Fibroblast of the aortic adventitia (primary cell): ENCODE data around the gene ATP2C2. TPM values are rescaled to one million over a fixed set of nuclear protein-coding genes. Genes with fewer than 3 reads are reported as not detected.

ENCODE experiments used
- DNase-seq: peaks from one replicate; pipeline ENCODE4 v3.0.0-alpha.2; 2010; ENCODE audit warnings: low read depth
- H3K4me3 ChIP-seq: 2 replicates; pipeline ENCODE4 v1.5.1; 2011; ENCODE audit warnings: low read depth, mild to moderate bottlenecking, control low read depth, low read length, moderate library complexity
- total RNA-seq: library from RNA; depleted of rRNA; stranded (reverse); fragments of >200 nt; gene quantifications from 2 replicates; pipeline ENCODE4 v1.2.3, GENCODE V29; 2012; ENCODE audit warnings: low replicate concordance
- TF ChIP-seq, protein P1 (sequence below): IDR thresholded peaks from 2 replicates; pipeline ENCODE4 v1.5.1; 2011; ENCODE audit warnings: mild to moderate bottlenecking, low read length, control low read depth, inconsistent platforms; ENCODE audit not compliant: insufficient read depth

Gene ATP2C2
- total RNA-seq, 1 donor: not detected

DNA sequence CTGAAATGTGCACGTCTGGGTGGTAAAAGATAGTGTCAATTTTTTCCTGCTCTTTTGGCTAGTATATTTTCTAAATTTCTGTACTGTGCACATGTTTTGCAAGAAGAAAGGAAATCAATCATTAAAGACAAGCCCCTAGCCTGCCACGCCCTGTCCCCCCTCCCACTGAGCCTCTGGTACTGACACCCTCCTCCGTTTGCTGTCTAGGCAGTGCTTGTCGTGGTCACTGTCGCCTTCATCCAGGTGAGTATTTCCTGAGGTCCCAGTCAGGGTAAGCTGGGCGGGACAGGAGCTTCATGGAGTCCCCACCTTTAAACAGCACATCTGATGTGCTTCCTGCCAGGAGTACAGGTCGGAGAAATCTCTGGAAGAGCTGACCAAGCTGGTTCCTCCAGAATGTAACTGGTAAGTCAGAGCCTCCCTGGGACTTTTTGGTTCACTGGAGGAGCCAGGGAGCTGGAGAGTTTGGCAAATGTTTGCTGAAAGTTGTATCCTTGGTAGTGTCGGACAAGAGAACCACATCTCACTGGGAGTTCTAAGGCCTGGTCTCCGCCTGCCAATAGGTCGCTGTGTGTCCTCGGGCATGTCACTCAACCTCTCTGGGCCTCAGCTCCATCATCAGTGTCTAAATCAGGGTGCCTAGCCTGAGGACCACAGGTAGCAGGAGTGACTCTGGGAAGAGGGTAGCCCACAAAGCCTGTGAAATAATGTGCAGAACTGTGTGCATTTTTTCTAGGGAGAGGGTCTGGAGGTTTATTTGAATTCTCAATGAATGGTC, 42.2 kb downstream of the ATP2C2 start:
- H3K4me3 ChIP-seq: no peak overlapping the region
- TF ChIP-seq, protein P1, sequence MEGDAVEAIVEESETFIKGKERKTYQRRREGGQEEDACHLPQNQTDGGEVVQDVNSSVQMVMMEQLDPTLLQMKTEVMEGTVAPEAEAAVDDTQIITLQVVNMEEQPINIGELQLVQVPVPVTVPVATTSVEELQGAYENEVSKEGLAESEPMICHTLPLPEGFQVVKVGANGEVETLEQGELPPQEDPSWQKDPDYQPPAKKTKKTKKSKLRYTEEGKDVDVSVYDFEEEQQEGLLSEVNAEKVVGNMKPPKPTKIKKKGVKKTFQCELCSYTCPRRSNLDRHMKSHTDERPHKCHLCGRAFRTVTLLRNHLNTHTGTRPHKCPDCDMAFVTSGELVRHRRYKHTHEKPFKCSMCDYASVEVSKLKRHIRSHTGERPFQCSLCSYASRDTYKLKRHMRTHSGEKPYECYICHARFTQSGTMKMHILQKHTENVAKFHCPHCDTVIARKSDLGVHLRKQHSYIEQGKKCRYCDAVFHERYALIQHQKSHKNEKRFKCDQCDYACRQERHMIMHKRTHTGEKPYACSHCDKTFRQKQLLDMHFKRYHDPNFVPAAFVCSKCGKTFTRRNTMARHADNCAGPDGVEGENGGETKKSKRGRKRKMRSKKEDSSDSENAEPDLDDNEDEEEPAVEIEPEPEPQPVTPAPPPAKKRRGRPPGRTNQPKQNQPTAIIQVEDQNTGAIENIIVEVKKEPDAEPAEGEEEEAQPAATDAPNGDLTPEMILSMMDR: no peak
- no peak for DNase-seq

DNA sequence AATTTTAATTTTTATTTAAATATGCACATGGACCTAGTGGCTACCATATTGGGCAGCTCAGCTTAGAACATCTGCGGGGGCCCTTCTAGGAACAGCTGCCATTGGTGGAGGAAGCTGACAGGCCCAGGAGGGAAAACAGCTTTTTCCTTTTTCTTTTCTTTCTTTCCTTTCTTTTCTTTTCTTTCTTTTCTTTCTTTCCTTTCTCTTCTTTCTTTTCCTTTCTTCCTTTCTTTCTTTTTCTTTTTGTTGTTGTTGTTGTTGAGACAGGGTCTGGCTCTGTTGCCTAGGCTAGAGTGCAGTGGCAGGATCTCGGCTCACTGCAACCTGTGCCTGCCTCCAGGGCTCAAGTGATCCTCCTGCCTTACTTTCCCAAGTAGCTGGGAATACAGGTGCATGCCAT, 43.4 kb downstream of the ATP2C2 start:
- no peak for DNase-seq
- TF ChIP-seq, protein P1: no peak
- H3K4me3 ChIP-seq: no peak overlapping the region

DNA sequence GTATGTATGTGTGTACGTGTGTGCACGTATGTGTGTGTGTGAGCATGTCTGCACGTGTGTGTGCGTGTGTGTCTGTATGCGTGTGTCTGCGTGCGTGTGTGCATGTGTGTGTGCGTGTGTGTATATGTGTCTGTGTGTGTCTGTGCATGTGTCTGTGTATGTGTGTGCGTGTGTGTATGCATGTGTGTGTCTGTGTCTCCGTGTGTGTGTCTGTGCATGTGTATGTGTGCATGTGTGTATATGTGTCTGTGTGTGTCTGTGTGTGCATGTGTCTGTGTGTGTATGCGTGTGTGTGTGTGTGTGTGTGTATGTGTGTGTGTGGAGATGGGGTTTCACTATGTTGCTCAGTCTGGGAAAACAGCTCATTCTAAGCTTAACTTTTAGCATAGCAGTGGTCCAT, 43.9 kb downstream of the ATP2C2 start:
- DNase-seq: no peak
- TF ChIP-seq, protein P1: no peak
- no peak overlapping the region for H3K4me3 ChIP-seq

DNA sequence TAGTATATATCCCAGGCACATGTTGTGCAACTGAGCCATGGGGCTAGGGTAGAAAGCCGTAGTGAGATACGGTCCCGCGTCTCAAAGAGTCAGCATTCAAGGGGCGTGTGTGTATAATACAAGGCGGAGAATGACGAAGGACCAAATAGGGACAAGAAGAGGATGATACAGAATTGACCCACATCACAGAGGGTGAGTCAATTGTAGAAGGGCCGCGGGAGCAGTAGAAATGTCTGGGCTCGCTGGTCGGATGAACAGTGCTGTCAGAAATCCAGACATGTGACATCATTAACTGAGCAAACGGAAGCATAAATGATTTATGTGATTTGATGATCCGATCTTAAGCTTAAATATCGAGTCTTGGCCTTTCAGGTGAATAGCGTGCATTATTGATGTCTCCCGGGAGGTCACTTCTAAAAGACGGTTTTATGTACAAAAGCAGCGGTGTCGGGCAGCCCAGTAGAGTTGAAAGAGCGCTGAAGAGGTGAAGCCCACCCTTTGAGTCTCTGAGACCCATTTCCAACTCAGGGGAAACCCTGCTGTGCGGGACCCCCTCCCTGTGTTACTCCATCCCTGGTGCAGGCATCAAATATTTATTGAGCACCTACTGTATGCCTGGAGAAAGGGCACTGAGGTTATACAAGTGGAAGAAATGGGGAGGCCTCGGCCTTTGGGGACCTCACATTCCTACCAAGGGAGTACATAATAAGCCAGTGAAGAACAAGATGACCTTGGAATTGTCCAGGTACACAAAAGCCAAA, 45.1 kb downstream of the ATP2C2 start:
- no peak for DNase-seq
- TF ChIP-seq, protein P1: no peak
- H3K4me3 ChIP-seq: no peak overlapping the region

DNA sequence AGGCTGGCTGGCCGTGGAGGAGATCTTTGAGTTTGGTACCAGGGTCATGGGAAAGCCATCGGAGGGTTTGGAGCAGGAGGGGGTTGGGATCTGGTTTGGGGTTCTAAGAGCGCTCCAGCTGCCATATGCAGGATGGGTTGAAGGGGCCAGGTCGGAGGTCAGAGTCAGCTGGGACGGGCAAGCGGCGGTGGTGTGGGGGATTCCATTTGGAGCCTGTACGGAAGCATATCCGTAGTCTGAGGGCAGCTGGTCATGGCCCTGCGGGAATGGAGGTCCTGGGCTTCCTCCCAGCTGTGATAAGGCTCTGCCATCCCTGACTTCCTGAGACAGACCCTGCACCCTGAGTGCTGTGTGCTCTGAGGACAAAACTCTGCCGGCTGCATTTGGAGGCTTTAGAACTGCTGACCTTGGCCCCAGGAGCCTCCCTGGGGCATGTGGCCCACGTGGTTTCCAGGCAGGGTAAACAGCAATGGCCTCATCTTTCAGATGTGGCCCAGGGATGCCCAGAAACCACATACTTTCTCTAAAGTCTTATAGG, 46.5 kb downstream of the ATP2C2 start:
- TF ChIP-seq, protein P1: no peak
- no peak overlapping the region for H3K4me3 ChIP-seq
- no peak for DNase-seq

DNA sequence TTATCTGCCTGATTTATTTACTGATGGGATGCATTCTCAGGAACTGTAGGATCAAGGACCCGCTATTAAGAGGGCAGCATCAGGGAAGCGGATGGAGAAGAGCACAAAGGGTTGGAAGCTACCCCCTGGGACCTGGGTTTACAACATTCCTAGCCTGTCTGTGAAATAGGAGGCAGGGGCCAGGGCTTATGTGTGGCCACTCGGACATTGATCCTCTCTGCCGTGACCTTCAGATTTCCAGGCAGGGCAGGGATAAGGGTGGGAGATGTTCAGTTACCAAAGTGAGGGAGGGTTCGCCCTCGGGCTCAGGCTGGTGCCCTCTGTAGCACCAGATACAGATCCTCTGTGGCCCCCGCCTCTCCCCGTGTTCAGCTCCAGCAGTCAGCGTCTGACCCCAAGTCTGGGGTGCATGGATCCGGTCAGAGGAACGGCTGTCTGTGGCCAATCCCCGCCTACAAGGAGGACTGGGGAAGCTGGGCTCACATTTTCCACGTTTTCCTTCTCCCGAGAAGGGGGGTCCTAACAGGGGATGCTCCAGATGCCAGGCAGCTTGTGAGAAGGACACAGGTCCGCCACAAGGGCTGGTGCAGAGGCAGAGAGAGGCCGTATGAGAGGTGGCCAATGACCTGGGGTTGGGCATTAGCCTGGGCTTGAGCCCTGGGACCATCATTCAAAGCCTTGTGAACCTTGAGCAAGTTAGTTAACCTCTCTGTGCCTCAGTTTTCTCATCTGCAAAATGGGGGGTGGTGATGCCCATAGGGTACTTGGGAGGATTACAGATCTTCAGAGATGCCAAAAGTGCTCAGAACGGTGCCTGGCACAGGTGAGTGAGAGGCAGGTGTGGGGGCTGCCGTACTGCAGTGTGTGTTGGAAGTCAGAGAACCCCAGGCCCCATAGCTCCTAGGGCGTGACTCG, 48.3 kb downstream of the ATP2C2 start:
- no peak overlapping the region for H3K4me3 ChIP-seq
- no peak for DNase-seq
- TF ChIP-seq, protein P1: no peak
